ENCODE data around the gene THBS3.

GRCh38 chr1:155191904-155192303, 15.8 kb downstream of the THBS3 start:
- no peak for TF ChIP-seq POLR2AphosphoS5 (IDR thresholded peaks at IDR 0.05)
- no peak for TF ChIP-seq CTCF (IDR thresholded peaks at IDR 0.05 in 8 of 11, conservative IDR thresholded peaks at IDR 0.05 in 3 of 11)
